ENCODE results near the gene TRMT2A.
"Not testable (repeated sequence)": the region's sequence is repeated elsewhere in the genome, so short reads cannot be mapped to it uniquely, and the experiment has no call there.

The TRMT2A gene, protein sequence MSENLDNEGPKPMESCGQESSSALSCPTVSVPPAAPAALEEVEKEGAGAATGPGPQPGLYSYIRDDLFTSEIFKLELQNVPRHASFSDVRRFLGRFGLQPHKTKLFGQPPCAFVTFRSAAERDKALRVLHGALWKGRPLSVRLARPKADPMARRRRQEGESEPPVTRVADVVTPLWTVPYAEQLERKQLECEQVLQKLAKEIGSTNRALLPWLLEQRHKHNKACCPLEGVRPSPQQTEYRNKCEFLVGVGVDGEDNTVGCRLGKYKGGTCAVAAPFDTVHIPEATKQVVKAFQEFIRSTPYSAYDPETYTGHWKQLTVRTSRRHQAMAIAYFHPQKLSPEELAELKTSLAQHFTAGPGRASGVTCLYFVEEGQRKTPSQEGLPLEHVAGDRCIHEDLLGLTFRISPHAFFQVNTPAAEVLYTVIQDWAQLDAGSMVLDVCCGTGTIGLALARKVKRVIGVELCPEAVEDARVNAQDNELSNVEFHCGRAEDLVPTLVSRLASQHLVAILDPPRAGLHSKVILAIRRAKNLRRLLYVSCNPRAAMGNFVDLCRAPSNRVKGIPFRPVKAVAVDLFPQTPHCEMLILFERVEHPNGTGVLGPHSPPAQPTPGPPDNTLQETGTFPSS

DNA sequence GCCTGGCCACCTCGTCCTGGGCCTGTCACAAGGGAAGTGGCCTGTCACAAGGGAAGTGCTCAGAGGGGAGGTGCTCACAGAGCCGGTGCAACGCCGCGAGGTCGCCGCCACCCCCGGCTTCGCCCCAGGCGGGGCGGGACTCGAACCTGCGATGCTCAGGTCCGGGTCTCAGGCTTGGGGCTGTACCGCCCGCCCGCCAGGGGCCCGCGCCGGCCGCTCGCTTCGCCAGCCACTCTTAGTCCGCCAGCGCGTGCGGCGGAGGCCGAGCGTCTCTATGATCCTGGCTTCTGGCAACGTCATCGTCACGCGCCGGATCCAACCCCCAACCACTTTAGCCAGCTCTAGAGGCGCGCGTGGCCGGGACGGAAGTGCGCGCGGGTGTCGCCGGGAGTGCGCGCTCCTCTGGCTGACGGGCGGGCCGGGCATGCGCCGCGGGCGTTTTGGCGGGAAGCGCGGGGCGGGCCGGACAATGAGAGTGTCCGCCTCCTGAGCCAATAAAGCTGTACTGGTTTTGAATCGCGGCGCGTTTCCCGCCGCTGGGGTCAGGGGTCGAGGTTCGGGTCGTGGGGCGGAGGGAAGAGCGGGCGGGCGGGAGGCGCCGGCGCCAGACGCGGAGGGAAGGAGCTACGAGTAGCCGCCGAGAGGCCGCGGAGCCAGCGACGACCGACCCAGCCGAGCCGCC, at the start of gene TRMT2A:
TRMT2A (minus strand) TSS at position 276 of the 682 bp plus-strand sequence. CDS start 320 bp downstream, outside the sequence.
- DNase-seq (ENCODE audit: low read depth), result peak; percentile 92
- H3K4me3 ChIP-seq (ENCODE audit: low read depth, low read length), result peak within 1 kb of the TSS; percentile 75
- TF ChIP-seq, protein P1, sequence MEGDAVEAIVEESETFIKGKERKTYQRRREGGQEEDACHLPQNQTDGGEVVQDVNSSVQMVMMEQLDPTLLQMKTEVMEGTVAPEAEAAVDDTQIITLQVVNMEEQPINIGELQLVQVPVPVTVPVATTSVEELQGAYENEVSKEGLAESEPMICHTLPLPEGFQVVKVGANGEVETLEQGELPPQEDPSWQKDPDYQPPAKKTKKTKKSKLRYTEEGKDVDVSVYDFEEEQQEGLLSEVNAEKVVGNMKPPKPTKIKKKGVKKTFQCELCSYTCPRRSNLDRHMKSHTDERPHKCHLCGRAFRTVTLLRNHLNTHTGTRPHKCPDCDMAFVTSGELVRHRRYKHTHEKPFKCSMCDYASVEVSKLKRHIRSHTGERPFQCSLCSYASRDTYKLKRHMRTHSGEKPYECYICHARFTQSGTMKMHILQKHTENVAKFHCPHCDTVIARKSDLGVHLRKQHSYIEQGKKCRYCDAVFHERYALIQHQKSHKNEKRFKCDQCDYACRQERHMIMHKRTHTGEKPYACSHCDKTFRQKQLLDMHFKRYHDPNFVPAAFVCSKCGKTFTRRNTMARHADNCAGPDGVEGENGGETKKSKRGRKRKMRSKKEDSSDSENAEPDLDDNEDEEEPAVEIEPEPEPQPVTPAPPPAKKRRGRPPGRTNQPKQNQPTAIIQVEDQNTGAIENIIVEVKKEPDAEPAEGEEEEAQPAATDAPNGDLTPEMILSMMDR (IDR thresholded peaks at IDR 0.05; ENCODE audit: control insufficient read depth, extremely low read depth, insufficient read depth), result peak; percentile 18

DNA sequence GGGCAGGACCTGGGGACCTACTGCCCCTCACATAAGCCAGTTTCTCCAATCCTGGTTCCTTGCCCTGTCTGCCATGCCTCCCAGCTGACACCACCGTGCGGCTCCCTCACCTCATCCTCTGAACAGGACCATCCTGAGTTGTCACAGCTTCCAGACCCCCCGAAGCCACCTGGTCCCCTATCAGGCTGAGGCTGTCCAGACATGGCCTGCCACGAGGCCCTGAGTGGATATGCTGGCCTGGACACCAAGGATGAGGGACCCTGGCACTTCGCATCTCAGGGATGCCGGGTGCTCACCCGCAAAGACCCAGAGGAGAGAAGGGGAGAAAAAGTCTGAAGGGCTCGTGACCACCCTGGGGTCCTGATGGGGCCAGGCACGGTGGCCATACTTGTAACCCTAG, 49.7 kb upstream of the TRMT2A start:
- no peak overlapping the region for H3K4me3 ChIP-seq (ENCODE audit: low read depth, low read length)
- TF ChIP-seq, protein P1 (IDR thresholded peaks at IDR 0.05; ENCODE audit: control insufficient read depth, extremely low read depth, insufficient read depth), result no peak
- DNase-seq (ENCODE audit: low read depth), result no peak

DNA sequence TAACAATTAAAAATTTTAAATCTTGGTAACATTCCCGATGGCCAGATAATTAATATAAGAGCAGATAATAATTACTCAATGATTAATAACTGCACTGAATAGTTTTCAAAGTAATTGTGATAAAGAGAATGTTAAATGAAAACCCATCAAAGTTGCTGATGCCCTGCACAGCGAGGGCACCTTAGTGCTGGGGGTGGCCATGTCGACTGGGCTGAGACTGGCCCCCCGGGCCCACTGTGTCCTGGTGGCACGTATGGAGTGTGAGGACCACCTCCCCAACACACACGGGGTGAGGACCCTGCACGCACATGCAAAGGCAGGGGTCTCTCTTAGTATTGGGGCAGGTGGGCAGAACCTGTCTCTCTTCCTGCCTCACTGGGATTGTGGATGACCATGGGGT, 48.9 kb upstream of the TRMT2A start:
- TF ChIP-seq, protein P1 (IDR thresholded peaks at IDR 0.05; ENCODE audit: control insufficient read depth, extremely low read depth, insufficient read depth), result no peak
- DNase-seq (ENCODE audit: low read depth), result no peak

DNA sequence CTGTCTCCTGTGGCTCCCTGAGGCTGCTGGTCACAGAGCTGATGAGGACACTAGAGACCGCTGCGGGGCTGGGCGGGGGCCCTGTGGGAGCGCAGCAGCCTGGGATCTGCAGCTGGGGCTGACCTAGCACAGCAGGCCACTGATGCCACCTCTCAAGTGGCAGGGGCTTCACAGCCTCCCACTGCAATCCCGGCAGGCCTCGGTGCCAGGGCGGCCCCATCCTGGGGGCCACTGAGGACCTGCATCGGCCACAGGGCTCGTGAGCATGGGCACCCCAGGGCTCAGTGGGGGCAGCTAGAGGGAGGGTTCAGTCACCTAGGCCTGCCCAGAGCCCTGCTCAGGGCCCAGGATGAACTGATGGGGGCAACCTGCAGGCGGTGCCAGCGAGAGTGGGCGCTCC, 48.4 kb upstream of the TRMT2A start:
- TF ChIP-seq, protein P1 (IDR thresholded peaks at IDR 0.05; ENCODE audit: control insufficient read depth, extremely low read depth, insufficient read depth), result no peak
- no peak for DNase-seq (ENCODE audit: low read depth)
- H3K4me3 ChIP-seq (ENCODE audit: low read depth, low read length), result no peak overlapping the region

More for the DNA sequence above, 48.9 kb upstream of the TRMT2A start:
- H3K4me3 ChIP-seq (ENCODE audit: low read depth, low read length), result no peak overlapping the region

DNA sequence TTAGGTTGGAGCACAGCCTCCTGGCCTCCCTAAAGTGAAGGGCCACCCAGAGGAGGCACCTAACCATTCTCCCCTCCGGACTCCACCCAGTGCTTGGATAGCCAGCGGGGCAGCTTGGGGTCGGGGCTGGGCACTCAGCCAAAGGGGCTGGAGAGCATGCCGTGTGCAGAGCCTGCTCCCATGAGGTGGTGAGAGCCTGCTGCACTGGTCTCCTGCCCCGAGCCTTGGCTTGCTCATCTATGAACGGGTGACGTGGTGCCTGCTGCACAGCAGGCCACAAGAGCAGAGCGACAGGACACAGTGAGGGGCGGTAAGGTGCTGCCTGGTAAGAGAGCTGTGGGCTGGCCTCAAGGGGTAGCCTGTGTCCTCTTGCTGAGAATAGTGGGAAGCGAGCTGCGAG, 47.8 kb upstream of the TRMT2A start:
- no peak overlapping the region for H3K4me3 ChIP-seq (ENCODE audit: low read depth, low read length)
- TF ChIP-seq, protein P1 (IDR thresholded peaks at IDR 0.05; ENCODE audit: control insufficient read depth, extremely low read depth, insufficient read depth), result no peak
- no peak for DNase-seq (ENCODE audit: low read depth)

DNA sequence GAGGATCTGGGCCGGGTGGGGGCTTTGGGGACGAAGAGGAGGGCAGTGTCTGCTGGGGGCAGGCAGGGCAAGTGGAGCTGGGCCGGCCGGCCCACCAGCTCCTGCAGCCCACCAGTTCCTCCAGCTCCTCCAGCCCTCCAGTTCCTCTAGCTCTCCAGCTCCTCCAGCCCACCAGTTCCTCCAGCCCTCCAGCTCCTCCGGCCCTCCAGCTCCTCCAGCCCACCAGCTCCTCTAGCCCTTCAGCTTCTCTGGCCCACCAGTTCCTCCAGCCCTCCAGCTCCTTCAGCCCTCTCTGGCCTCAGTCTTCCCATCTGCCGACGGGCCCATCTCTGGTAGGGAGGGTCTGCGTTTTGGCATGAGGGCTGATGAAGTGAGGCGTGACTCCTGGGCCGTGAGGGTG, 43.0 kb upstream of the TRMT2A start:
- TF ChIP-seq, protein P1 (IDR thresholded peaks at IDR 0.05; ENCODE audit: control insufficient read depth, extremely low read depth, insufficient read depth), result no peak
- DNase-seq (ENCODE audit: low read depth), result no peak
- H3K4me3 ChIP-seq (ENCODE audit: low read depth, low read length), result no peak overlapping the region

DNA sequence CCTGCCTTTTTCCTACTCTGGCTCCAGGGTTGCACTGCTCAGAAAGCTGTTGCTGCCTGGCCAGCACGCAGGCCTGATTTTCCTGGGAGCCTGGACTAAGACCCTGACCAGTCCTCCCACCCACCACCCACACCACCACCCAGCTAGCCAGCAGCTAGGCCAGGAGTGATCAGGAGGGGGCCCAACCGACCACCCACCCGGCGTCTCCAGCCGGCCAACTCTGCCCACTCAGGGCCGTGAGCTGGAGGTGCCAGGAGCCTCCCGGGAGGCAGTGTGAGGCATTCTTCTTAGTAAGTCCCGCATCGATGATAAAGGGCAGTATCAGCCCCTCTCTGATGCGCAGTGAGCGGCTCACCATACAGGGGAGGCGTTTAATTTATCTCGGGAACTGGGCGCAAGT, 42.5 kb upstream of the TRMT2A start:
- not testable (repeated sequence) for H3K4me3 ChIP-seq (ENCODE audit: low read depth, low read length); DNase-seq (ENCODE audit: low read depth)

Measured in LNCaP clone FGC (cell line).